Measurements from ENCODE around the gene PCSK6.
"Not testable (repeated sequence)": the region's sequence is repeated elsewhere in the genome, so short reads cannot be mapped to it uniquely, and the experiment has no call there.

PCSK6 gene

DNA sequence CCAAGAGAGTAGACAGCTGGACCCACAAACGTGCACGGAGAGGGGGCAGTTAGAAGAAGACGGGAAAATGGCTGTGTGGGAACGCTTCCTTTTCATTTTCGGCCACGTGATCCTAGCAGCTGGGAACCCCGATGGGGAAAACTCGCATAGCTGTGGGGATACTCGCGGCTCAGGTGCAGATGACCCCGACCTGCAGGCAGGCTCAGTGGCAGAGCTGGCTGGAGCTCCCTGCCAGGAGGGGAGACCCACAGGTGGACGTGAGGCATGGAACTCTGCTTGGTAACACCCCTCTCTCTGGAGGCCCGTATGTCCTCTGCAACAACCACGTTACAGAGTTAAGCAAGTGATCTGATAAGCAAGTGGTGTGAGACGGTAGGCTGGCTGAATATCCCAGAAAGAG, 109.9 kb downstream of the PCSK6 start:
- no peak for DNase-seq (ENCODE audit: low read depth, low spot score)

DNA sequence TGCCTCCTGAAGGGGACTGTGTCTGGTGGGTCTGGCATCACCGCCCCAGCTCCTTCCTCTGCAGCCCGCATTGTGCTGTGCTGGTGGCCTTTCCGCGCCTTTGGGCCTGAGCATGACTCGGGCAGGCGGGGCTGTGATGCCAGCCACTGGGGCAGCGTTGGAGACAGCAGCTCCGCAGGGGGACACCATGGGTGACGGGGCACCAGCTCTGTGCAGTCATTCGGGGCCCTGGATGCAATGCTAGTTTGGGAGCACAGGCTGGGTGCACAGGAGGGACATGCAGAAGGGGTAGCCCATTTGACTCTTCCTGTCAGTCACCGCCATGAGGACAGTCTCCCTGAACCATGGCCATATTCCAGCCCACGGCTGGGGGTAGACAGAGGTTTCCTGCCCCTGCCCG, 110.6 kb downstream of the PCSK6 start:
- DNase-seq (ENCODE audit: low read depth, low spot score) = no peak

DNA sequence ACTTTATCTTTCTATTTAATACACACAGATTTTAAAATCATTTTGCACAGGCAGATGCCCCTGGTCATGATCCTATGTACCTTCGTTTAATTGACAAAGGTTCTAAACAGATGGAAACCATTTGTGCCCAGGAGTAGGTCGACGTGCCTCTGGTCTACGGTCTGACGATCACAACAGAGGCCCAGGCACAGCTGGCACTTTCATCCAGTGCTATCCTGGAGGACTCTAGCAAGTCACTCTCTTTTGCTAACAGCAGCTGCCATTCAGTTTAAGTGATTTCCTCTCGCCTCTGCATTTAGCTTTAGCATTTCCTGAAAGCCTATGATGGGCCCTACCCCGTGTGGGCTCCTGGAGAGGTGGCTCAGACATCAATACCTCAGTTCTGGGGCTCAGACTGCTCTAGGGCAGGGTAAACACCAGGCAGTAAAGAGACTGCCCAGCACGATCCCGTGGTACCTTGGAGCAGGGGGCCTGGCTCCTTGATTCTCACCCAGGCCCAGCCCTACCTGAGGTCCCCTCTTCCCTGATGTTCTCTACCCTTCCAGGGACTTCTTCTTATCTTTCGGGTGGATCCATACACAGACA, 111.2 kb downstream of the PCSK6 start:
- DNase-seq (ENCODE audit: low read depth, low spot score) = no peak

DNA sequence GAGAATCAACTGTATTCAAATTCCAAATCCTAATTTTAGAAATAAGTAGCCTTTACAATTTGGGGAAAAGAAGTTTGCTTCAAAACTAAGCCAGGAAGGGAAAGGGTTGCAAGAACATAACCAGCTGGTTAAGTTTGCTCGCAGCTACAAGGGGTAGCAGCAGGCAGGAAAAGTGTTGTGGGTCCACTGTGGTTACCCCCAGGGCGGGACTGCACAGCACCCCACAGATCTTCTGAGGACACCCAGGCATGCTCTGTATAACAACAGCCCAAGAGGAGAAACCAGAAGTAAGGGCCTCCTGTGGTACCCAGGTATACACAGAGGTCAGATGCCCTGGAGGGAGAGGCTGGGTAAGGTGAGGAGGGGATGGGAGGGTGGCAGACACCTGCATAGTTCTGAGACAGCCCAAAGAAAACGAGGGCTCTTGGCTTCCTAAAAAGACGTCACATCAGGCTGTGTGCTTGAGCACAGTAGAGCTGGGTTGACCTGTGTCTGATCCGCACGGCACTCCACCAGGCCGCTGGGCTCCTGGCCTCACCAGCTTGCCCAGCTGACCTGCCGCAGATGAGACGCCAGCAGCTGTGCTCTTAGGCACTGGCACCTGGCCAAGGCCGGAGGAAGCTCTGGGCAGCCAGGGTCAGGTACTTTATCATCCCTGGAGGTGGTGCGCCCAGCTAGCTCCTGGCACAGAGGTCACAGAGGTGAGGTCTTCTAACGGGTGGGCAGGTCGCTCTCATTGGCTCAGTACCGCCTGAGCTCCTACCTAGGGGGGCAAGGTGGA, 112.7 kb downstream of the PCSK6 start:
- no peak for DNase-seq (ENCODE audit: low read depth, low spot score)

DNA sequence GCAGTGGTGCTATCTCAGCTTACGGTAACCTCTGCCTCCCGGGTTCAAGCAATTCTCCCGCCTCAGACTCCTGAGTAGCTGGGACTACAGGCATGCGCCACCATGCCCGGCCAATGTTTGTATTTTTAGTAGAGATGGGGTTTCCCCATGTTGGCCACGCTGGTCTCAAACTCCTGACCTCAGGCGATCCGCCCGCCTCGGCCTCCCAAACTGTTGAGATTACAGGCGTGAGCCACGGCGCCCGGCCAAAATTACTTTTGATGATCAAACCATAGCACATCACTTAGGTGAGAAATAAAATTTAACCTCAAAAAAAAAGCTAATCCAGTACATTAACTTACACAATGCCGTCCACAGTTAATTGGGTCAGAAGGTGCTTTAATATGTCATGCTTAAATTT, 114.5 kb downstream of the PCSK6 start:
- DNase-seq (ENCODE audit: low read depth, low spot score) = not testable (repeated sequence)

DNA sequence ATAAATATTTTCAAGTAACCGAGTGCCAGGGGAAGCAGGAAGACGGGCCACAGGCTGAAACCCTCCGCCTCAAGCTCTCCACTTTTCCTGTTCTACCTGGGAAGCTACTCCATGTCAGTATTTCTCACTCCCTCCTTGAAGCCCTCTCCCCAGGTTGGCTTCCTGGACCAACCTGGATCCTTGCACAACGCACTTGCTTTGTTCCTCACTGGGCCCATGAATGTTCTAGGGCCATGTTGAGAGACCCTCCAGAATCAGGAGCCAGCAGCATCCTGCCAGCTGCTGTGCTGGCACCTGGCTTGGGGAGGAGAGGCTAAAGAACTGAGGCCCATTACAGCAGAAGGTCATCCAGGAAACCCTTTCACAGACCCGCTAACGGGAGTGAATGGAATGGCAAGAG, 115.2 kb downstream of the PCSK6 start:
- no peak for DNase-seq (ENCODE audit: low read depth, low spot score)

DNA sequence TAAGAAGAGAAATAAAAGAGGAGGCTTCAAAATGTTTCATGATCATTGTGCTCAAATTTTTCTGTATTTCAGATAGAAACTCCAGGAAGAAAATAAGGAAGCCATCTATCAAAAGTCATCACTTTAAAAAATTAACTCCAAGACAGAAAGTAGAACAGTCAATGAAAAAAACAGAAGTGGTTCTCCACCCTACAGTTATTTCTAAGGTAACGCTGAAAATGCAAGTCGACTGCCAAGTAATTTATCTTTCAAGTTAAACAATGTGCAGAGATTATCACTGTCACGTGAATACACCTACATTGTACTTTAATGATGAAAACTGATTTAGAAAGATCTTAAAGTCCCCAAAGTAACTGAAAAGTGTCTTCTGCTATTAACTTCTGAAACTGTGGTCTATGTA, 115.9 kb downstream of the PCSK6 start:
- DNase-seq (ENCODE audit: low read depth, low spot score) = no peak

DNA sequence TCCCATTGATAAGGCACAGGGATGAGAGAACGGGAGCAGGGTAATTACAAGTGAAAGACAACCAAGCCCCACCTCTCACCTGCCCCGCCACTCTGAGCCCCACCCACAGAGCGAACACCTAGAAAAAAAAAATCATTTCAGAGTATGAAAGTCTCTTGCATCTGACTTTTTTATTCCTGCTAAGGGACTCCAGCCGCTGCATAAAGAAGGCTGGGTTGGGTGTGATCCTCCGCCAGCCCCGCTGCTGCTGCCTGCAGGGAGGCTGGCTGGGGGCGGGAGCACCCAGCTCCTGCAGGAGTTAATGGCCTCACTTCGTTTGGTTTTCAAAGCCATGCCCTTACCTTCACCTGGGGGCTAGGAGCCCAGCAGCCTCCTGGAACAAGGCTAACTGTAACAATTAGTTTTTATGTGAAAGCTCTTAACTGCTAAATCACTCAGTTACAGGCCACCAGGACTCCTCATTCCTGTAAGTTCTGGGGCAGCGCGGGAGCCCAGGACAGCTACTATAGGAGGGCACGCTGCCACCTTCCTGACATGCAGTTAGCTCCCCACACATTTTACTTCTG, 116.5 kb downstream of the PCSK6 start:
- no peak for DNase-seq (ENCODE audit: low read depth, low spot score)

DNA sequence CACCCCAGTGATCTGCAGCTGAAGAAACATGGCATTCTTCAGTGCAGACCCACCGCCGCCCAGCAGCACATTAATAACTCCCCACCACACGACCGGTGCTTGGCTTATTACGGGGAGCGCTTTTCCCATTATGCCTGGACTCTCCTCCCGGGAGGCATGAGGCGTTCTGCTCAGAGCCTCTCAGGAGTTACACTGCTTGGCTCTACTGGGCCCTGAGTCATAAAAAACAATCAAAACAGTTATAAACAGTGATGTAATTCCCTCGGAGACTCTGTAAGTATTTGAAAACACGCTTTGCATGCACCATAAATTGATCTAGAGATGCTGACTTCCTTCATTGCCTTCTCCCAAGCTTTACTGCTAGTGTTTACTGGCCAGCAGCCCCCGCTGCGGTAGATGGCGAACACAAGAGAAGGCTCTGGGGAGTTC, 117.3 kb downstream of the PCSK6 start:
- no peak for DNase-seq (ENCODE audit: low read depth, low spot score)

DNA sequence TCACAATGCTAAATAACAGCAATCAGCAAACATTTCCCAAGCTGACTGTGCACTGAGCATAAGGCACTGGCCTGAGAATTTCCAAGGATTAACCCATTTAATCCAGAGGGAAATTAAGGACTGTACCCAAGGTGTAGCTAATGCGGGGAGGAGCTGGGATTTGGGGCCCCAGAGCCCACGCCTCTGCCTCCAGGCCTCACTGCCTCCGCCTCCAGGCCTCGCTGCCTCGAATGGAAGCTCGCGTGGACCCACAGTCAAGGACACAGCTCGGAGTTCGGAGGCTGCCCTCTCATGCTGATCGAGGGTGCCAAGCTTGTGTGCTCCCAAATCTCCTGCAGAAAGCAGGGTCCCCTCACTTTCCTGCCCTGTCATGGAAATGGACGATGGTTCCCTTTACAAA, 118.0 kb downstream of the PCSK6 start:
- DNase-seq (ENCODE audit: low read depth, low spot score) = no peak

DNA sequence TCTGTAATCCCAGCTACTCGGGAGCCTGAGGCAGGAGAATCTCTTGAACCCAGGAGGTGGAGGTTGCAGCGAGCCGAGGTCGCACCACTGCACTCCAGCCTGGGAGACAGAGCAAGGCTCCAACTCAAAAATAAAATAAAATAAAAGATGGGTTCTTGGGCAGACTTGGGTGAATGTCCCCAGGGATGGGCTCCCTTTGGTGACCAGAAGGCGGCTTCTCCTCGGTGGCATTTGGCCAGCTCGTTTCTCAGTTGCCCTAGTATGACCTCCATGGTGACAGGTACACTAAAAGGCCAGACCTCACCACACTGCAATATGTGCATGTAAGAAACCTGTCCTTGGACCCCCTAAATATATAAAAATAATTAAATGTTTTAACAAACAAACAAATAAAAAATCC, 118.4 kb downstream of the PCSK6 start:
- DNase-seq (ENCODE audit: low read depth, low spot score) = no peak

DNA sequence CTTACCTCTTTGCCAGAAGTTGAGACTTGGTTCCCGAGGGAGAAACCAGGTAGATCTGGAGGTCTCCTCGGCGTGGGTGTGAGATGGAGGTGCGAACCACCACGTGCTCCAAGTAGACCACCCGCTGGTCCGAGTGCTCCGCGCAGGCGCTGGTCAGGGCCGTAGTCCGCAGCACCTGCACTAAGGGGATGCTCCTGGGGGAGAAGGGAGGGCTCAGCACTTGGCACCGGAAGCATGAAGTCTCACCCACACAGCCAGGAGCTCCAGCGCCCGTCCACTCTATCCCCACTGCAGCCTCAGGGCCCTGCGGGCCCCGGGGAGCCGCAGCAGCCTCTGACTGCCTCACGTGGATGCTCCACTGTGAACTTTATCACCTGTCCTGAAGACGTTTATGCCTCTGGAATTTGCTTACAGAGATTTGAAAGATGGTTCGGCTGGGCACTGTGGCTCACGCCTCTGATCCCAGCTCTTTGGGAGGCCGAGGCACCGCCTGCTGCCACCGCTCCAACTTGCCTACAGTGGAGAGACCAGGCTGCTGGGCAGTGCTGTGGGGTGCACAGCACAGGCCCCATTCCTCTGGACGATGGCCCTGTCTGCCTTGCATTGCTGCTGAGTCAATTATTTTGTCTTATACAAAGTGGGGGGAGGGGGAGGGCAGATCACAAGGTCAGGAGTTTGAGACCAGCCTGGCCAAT, 119.0 kb downstream of the PCSK6 start:
- DNase-seq (ENCODE audit: low read depth, low spot score) = no peak

DNA sequence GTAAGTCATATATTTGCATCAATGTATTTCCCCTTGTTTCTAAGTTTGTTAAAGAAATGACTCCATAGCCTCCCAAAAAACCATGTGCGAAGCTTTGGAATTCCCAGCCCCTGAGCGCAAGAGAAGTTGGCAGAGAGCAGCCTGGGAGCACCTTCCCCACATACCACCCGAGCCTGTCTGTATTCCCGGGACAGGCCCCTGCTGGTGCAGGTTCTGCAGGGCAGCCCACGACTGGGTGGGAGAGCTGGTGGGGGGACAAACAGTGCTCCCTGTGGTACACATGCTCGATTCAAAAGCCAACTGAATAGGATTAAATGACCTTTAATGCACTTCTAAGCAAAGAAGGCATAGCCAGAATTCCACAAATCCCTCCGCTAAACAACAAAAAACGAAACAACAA, 119.8 kb downstream of the PCSK6 start:
- DNase-seq (ENCODE audit: low read depth, low spot score) = no peak

DNA sequence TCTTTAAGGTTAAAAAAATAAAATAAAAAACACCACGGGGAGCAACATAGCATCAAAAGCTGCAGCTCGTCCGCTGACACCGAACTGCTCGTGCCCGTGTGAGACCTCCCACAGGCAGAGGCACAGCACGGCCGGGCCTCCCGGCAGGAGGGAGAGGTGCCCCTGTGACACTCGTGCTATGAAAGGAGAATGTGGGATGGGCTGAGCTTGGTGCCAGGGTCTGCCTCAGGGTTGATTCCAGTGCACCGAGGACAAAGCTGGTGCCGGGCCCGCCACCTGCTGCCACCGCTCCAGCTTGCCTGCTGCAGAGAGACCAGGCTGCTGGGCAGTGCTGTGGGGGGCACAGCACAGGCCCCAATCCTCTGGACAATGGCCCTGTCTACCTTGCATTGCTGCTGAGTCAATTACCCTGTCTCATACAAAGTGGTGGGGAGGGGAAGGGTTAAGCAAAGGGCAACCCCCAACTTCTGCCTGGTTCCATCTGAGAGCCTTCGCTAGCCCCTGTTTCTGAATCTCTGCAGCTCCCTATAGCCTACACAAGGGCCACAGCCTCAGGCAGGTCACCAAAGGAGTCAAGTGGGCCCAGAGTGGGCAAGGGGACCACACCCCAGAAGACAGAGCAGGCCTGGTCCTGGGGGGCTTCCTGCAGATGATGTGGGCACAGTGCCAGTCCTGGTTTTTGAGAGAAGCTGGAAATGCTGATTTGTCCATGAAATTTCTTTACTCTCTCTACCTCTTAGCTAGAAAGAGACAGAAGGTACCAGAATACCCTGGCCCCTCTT, 120.5 kb downstream of the PCSK6 start:
- no peak for DNase-seq (ENCODE audit: low read depth, low spot score)

DNA sequence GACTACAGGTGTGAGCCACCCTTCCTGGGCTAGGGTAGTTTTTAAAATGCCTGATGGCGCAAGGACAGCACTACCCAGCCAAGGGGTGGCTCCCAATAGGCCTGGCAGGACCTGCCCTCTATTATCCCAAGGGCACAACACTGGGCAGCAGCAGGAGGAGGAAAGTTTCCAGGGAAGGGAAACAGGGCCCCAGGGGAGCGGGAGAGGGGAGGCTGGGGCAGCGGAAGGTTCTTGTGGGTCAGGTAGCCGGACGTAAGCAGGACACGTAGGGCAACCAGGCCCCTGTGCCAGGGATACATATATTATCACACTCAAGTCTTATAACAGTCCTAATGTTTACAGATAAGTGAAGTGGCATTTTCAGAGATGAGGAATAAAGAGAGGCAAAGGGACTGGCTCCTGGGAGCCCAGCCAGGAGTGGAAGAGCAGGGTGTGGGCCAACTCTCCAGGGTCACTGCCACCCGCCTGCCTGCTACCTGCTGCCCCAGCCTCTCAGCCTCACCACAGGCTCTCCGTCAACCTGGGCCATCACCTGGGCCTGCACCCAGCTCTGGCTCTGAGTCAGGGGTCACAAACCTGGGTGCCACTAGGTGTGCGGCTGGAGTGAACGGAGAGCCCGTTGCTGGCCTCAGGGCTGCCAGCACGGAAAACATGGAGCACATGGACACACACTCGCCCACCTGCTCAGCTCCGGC, 121.3 kb downstream of the PCSK6 start:
- no peak for DNase-seq (ENCODE audit: low read depth, low spot score)

DNA sequence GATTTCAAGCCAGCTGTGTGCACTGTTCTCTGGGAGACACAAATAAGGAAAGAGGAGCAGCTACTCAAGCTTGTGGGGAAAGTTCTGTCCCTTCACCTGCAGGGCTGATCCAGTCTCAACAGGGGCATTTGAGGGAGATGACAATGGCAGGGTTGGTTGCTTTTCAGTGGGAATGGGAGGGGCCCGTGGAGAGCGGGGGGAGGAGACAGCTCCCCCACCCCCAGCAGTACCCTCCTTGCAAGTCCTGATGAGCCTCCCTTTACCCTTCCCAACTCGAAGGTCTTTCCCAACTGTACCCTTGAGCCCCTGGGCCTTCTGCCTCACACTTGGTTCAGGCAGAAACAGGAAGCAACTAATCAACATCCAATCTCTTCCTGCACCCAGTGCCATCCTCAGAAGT, 122.7 kb downstream of the PCSK6 start:
- no peak for DNase-seq (ENCODE audit: low read depth, low spot score)

DNA sequence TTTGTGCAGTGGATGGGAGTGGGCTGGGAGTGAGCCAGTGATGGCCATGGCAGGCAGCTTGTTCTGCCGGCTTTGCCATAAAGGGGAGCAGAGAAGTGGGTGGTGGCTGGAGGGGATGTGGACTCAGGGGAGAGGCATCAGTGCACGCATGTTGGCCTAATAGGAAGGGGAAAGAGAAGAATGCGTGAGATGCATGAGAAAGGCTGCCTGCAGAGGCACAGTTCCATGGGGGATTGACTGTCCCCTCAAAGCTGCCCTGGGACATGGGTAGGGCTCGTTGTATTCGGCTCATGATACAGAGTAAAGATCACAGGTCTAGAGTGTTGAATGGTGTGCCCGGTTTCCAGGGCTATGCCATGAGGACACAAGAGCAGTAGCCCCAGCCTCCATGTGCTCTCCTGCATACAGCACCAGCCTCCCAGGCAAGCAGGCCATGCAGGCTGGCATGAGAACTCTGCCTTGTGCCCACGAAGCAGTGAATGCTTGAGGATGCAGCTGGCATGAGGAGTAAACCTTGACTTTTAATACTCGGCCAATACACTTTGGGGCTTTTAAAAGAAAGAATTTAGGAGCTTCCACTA, 126.4 kb downstream of the PCSK6 start:
- DNase-seq (ENCODE audit: low read depth, low spot score) = no peak

DNA sequence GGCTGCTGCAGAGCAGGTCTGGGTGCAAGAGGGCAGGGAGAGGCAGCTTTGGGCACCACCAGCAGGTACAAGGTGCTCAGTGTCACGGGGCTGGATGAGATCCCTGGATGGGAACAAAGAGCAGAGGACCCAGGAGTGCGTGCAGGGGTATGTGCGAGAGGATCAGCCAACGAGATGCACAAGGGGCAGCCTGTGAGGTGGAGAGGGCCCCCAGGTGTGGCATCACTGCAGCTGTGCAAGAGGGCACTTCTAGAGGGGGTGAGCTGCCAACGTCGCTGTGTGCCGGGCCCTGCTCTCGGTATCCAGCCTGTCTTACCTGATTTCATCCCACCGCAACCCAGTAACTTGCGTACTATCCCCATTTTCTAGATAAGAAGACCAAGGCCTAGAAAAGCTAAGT, 127.1 kb downstream of the PCSK6 start:
- DNase-seq (ENCODE audit: low read depth, low spot score) = no peak

DNA sequence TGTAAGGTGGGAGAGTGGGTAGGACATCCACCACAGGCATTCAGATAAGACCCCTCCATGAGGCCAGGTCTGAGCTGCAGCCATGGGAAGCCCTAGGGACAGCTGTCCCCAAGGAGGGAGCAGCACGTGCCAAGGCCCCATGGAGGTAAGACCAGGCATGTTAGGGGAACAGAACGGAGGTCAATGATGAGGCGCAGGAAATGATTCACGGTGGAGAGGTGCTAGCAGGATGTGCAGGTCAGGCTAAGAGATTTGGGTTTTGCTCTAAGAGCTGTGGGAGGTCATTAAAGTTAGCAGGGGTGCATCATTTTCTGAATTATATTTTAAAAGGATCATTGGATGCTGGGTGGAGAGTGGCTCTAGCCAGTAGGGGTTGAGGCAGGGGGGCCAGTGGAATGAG, 128.1 kb downstream of the PCSK6 start:
- no peak for DNase-seq (ENCODE audit: low read depth, low spot score)

DNA sequence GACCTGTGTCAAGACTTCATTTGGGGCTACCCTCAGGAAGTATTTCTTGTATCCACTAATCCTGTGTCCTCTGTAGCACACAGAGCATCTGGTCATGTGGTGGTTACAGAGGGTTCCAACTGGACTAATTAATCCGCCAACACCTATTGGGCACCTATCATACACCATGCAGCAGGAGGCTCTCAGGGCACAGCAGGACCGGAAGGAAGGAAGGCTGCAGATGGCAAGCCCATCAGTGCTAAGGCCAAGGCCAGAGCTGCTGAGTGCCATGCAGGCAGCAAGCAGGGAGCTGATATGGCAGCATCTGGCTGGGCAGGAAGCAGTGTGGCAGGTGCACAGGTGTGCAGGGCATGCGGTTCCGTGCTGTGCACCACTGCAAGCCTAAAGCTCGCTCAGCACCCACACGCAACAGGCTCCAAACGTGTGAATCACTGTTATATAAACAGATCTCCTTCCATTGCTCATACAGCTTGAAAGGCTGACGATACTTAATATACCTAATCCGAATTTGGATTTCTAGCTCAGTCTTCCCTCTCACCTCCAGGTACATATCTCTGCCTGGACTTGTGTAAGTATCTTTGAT, 130.1 kb downstream of the PCSK6 start:
- no peak for DNase-seq (ENCODE audit: low read depth, low spot score)

DNA sequence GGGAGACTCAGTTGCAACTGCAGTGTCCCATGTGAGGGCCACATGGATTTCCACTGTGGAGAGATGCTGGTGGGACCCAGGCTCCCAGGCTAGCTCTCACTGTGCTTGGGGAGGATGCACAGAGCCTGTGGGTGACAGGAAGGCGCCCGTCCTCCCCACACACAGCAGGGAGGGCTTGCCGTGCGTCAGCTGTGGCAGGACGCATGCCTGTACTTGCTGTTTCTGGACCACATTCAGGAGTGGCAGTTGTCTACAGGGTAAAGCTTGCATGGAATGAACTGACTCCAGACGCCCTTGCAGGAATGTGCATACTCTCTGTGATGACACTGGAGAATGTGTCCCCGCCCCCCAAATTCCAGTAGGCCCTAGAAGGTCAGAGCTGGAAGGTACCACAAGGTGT, 130.6 kb downstream of the PCSK6 start:
- DNase-seq (ENCODE audit: low read depth, low spot score) = no peak

All from activated CD4-positive, CD25-positive, alpha-beta regulatory T cell treated with anti-CD3 and anti-CD28 coated beads, Interleukin-2, amount 50 U/mL, for 16 hours (primary cell).